Cardiac muscle cell (in vitro differentiated cells and primary cell): ENCODE measurements around the gene EHMT2. TPM values are rescaled to one million over a fixed set of nuclear protein-coding genes. Genes with fewer than 3 reads are reported as not detected.

ENCODE experiments used
- DNase-seq, 2 donors: peaks; one replicate each; pipeline versions ENCODE4 v3.0.0 to v3.0.0-alpha.2; 2010 to 2017; ENCODE audit warnings: low read depth in 1 of 2, low spot score in 1 of 2
- H3K27ac ChIP-seq: fragments of 200-600 bp; sonication (generic); 2 replicates; pipeline ENCODE4 v1.5.1; 2016
- H3K27me3 ChIP-seq: fragments of 200-600 bp; sonication (generic); 2 replicates; pipeline ENCODE4 v1.6.0; 2016; ENCODE audit warnings: control low read depth
- H3K36me3 ChIP-seq: fragments of 200-600 bp; sonication (generic); 2 replicates; pipeline ENCODE4 v1.5.1; 2016; ENCODE audit warnings: control low read depth
- H3K4me1 ChIP-seq: fragments of 200-600 bp; sonication (generic); 2 replicates; pipeline ENCODE4 v1.8.1; 2017; ENCODE audit warnings: low read depth, mild to moderate bottlenecking, mixed run types
- H3K4me3 ChIP-seq: fragments of 200-600 bp; sonication (generic); 2 replicates; pipeline ENCODE4 v1.5.1; 2016; ENCODE audit warnings: mild to moderate bottlenecking
- H3K9me3 ChIP-seq: fragments of 200-600 bp; sonication (generic); 2 replicates; pipeline ENCODE4 v1.5.1; 2017; ENCODE audit warnings: low read depth, mild to moderate bottlenecking, control low read depth
- polyA plus RNA-seq: library from polyadenylated mRNA; unstranded; fragments of >200 nt; fragmentation: Nextera tagmentation; extraction: Ambion mirVana; gene quantifications from 2 replicates; pipeline ENCODE4 v1.2.1, GENCODE V29; 2016
- total RNA-seq: library from RNA; depleted of rRNA; stranded (reverse); fragments of >200 nt; gene quantifications from 2 replicates; pipeline ENCODE4 v1.2.3, GENCODE V29; 2016
- TF ChIP-seq, protein P1 (sequence below): IDR thresholded peaks from 2 replicates; pipeline ENCODE4 v1.5.1; 2012; ENCODE audit warnings: low read depth, mild to moderate bottlenecking, low read length

EHMT2 gene
- total and polyA plus RNA-seq, 2 experiments from 2014 or later, result 89.6 to 120 TPM

DNA sequence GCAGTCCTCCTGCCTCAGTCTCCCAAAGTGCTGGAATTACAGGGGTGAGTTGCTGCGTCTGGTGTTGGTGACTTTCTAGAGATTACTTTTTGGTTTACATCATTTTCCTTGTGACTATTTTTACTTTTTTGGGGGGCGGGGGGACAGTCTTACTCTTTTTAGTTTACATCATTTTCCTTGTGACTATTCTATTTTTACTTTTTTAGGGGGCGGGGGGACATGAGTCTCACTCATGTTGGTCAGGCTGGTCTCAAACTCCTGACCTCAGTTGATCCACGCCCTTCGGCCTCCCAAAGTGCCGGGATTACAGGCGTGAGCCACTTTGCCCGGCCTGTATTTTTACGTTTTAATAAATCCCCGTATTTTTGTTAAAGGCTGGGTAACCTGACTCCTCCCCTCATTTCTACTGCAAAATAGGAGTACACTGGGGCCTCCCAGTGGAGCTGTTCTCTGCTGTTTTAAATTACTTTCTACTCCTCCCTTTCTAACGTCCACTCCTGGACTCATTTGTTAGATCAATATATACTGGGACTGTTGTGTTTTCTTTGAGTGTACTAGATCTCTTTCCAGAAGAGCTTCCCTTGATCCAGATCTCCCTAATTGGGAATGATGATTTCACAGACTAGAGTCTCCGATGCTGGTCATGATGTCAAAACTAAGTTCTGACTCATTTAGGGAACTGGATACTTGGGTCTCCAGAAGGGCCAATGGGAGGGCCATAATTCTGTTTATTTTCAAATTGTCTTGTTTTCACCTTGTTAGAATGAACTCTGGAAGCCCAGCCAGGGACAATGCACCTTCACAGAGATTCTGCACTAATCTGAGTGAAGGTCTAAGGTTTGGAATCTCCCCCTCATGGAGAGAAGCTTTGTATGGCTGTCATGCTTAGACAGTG, 60.8 kb downstream of the EHMT2 start:
- Histone ChIP-seq H3K27ac (peak overlapping the region; percentile 72), H3K27me3 (no peaks in the 10 kb centered on the region), H3K36me3 (peaks cover 47% of the 10 kb centered on the region), H3K4me3 (peak overlapping the region; percentile 97), H3K9me3 (no peaks in the 10 kb centered on the region), H3K4me1 (peaks cover 26% of the 10 kb centered on the region)
- peak in 1 of 2 donors; percentile 43 for DNase-seq
- TF ChIP-seq, protein P1, sequence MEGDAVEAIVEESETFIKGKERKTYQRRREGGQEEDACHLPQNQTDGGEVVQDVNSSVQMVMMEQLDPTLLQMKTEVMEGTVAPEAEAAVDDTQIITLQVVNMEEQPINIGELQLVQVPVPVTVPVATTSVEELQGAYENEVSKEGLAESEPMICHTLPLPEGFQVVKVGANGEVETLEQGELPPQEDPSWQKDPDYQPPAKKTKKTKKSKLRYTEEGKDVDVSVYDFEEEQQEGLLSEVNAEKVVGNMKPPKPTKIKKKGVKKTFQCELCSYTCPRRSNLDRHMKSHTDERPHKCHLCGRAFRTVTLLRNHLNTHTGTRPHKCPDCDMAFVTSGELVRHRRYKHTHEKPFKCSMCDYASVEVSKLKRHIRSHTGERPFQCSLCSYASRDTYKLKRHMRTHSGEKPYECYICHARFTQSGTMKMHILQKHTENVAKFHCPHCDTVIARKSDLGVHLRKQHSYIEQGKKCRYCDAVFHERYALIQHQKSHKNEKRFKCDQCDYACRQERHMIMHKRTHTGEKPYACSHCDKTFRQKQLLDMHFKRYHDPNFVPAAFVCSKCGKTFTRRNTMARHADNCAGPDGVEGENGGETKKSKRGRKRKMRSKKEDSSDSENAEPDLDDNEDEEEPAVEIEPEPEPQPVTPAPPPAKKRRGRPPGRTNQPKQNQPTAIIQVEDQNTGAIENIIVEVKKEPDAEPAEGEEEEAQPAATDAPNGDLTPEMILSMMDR, result no peak

DNA sequence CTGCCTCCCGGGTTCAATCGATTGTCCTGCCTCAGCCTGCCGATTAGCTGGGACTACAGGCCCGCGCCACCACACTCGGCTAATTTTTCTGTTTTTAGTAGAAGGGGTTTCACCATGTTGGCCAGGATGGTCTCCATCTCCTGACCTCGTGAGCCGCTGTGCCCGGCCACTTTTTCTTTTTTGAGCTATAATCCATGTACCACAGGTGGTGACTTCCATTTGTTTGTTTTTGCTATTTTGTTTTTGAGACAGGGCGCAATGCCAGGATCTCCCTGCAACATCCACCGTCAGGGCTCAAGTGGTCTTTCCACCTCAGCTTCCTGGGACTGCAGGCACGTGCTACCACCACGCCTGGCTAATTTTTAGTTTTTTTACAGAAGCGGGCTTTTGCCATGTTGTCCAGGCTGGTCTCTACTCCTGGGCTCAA, 61.4 kb downstream of the EHMT2 start:
- Histone ChIP-seq H3K27ac (peak overlapping the region; percentile 72), H3K9me3 (no peaks in the 10 kb centered on the region), H3K36me3 (peaks cover 45% of the 10 kb centered on the region), H3K4me1 (peaks cover 27% of the 10 kb centered on the region), H3K4me3 (peak overlapping the region; percentile 97), H3K27me3 (no peaks in the 10 kb centered on the region)
- TF ChIP-seq, protein P1, result no peak
- no peak for DNase-seq

DNA sequence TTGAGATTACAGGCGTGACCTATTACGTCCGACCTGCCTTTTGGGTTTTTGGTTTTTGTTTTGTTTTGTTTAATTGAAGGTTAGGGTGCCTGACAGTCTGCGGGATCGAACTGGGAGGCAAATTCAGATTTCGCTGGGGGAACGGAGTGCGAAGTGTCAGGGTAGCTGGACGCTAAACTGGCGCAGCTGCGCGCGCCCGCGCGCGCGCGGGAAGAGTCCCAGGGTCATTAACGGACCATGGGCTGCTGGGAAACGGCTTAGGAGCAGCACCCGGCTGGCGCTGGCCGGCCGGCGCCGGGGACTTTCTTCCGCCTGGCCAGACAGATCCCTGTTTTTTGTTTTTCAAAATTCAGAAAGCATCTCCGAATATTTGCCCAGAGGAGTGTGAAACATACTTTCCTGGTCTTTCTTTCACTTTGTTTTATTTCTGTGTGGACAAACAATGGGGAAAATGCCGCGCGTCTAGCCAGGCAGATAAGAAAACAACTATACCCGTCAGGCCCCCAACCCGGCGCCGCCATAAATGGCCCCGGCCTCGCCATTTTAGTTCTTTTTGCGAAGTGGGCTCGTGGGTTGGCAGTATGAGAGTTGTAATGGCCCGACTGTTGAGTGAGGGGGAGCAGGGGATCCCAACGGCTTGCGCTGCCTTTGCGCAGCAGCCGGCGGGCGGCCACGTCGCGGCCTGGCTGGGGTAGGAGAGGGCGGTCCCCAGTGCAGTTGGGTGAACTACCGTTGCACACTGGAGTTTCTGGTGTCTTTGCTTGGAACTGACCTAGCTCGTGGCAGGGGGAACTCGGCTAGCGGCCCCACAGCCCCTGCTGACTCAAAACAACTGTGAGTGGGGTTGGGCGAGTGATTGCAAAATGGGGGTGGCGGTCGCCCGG, 62.9 kb downstream of the EHMT2 start:
- TF ChIP-seq, protein P1, result no peak
- Histone ChIP-seq H3K9me3 (no peaks in the 10 kb centered on the region), H3K4me3 (peak overlapping the region; percentile 97), H3K4me1 (peaks cover 32% of the 10 kb centered on the region), H3K36me3 (peaks cover 31% of the 10 kb centered on the region), H3K27me3 (no peaks in the 10 kb centered on the region), H3K27ac (peak overlapping the region; percentile 98)
- DNase-seq, result peak; percentile 91 to 92

DNA sequence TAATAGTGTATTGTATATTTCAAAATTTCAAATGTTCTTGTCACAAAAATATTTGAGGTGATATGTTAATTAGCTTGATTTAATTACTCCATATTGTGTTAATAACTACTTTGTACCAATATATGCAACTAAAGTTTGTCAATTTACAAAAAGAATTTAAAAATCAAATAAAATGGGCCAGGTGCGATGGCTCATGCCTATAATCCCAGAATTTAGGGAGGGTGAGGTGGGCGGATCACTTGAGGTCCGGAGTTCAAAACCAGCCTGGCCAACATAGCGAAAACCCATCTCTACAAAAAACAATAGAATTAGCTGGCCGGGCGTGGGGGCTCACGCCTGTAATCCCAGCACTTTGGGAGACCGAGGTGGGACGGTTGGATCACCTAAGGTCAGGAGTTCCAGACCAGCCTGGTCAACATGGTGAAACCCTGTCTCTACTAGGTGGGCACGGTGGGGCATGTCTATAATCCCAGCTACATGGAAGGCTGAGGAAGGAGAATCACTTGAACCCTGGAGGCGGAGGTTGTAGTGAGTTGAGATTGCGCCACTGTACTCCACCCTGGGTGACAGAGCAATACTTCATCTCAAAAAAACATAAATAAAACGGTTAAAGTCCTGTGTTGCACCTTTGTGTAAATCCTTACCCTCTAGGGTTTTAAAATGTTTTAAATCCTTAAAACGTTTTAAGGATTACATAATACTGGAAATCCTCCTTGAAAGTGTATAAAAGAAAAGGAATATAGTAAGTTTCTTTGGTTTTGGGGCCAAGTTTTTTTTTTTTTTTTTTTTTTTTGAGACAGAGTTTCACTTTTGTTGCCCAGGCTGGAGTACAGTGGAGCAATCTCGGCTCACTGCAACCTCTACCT, 65.9 kb downstream of the EHMT2 start:
- Histone ChIP-seq H3K27me3 (no peaks in the 10 kb centered on the region), H3K4me3 (no peak overlapping the region), H3K36me3 (peaks cover under 1% of the 10 kb centered on the region), H3K4me1 (peaks cover 17% of the 10 kb centered on the region), H3K27ac (no peak overlapping the region), H3K9me3 (no peaks in the 10 kb centered on the region)
- DNase-seq, result no peak
- TF ChIP-seq, protein P1, result no peak

DNA sequence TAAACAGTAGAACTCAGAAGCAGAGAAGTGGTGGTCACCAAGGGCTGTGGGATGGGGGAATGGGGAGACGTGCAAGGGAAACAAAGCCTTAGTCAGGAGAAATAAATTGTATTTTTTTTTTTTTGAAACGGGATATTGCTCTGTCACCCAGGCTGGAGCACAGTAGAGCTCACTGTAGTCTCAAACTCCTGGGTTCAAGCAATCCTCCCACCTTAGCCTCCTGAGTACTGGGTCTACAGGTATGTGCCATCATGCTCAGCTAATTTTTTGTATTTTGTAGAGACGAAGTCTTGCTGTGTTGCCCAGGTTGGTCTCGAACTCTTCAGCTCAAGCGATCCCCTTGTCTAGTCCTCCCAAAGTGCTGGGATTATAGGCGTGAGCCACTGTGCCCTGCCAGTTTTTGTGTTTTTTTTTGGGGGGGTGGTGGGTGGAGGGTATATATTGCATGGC, 66.6 kb downstream of the EHMT2 start:
- TF ChIP-seq, protein P1, result no peak
- Histone ChIP-seq H3K4me3 (peak overlapping the region; percentile 77), H3K36me3 (no peaks in the 10 kb centered on the region), H3K4me1 (peaks cover 15% of the 10 kb centered on the region), H3K27me3 (no peaks in the 10 kb centered on the region), H3K27ac (no peak overlapping the region), H3K9me3 (no peaks in the 10 kb centered on the region)
- DNase-seq, result no peak
